Right lobe of liver (tissue), 4 donors: ENCODE data around the gene DGUOK.

ENCODE experiments used
- CTCF ChIP-seq, 4 donors: fragments of 200-600 bp in 3 of 4; fragments of 450-650 bp in 1 of 4; IDR thresholded peaks; one replicate each; pipeline versions ENCODE4 v1.5.1 to v1.8.0; 2016 to 2022; ENCODE audit warnings: antibody characterized with exemption in 4 of 4, mild to moderate bottlenecking in 2 of 4
- POLR2A ChIP-seq: fragments of 450-650 bp; IDR thresholded peaks from one replicate; pipeline ENCODE4 v1.6.1; 2017; ENCODE audit warnings: antibody characterized with exemption, mild to moderate bottlenecking
- donor health status: DM: no; HTN: no; CAD: no.
- donor health status: DM: no; HTN: no; CAD: no.
- donor health status: DM: no; HTN: yes; CAD: no.

- TF ChIP-seq CTCF (IDR thresholded peaks at IDR 0.05) (no peak), POLR2A (no peak)
These were observed 37.5 kb upstream of the DGUOK start for GRCh38 chr2:73889206-73889605.
